NOMO-1 (cell line): ENCODE results near the gene AQP4.
A peak's percentile ranks its signal among the peaks of the same experiment; 100 is the strongest.

ENCODE experiments used
- DNase-seq, 2 experiments: peaks; one replicate each; lab custom pipeline; 2025; ENCODE audit not compliant: unreplicated experiment in 2 of 2; lab: John Stamatoyannopoulos, UW

The AQP4 gene, protein sequence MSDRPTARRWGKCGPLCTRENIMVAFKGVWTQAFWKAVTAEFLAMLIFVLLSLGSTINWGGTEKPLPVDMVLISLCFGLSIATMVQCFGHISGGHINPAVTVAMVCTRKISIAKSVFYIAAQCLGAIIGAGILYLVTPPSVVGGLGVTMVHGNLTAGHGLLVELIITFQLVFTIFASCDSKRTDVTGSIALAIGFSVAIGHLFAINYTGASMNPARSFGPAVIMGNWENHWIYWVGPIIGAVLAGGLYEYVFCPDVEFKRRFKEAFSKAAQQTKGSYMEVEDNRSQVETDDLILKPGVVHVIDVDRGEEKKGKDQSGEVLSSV

DNA sequence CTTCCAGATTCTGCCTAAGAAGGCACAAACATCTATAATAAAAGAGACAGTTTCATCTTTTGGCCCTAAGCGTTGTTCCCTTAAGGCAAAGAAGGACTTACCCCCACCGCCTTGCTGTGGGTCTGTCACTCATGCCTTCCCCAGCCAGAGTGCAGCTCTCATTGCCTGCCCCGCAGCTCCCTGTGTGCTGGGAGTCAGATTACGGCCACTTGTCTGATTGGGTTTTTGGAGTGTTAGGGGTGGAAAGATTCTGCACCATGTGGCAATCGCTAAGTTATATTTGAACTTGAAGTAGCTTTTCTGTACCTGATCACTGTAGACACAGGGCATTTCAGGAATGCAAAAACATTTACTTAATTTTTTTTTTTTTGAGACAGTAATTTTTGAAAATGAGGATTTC is at the start of gene AQP4:
AQP4 (minus strand) TSS at position 151 of the 400 bp plus-strand sequence; CDS start at position 133, 18 bp downstream.
- DNase-seq, result no peak

DNA sequence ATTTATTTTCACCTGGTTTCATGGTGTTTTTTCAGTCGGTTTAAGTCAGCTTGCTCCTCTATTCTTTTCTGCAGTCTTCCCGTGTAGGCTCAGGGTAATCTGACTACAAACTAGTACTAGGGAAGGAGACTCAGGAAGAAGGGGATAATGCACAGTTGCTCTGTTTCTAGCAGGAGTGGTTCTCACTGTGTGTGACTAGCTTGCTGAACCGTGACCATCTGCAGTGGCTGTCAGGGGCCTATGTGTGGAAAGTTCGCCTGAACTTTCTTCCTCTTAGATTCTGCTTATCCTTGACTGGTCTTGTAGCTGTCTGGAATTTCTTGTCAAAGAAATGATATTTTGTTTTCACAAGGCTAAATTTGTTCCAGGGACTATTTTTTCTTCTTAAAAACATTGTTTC is 46.3 kb upstream of the AQP4 start:
- no peak for DNase-seq

DNA sequence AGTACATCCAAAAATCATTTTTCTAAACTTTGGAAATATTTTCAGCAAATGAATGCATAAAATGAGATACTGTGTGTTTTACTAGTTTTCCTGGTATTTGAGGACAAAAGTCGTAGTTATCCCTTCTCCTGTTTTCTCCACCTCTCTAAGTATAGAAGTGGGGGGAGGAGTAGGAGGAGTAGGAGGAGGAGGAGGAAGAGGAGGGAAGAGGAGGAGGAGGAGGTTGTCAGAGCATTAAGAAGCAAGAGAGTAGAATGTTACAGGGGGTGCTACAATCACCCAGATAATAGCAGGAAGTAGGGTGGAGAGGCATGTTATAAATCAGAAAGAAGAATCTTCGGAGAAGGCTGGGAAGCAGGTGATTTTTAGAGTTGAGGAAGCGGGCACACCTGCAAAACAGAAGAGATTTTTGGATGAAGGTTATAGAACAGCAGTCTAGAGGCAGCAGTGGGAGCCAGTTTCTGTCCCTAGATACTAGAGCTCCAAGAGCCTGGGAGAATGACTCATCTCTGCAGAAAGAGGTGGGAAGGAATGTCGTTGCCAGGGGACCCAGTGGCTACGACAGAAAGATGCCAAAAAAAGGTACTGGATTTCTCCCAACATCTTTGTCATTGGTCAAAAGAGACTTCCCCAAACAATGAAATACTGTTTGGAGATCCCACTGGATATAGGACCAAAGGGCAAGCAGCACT is 44.2 kb upstream of the AQP4 start:
- DNase-seq, result no peak

DNA sequence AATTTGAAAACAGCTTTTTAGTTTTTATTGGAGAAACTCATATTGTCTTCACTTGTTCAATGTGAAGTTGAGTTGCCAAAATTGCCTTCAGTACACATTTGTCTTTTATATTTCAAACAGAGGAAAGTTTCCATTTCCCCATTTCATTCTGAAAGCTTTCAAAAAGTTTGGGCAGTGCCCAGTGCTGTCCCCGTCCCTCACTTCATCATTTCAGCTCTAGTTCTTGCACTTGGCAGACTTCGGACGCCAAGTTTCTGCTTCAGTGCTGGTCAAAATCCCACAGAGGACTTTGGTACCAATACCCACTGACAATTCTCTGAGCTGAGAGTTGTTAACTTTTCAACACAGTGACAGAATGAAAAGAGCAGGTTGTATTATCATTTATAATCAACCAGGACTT is 43.4 kb upstream of the AQP4 start:
- DNase-seq, result no peak

DNA sequence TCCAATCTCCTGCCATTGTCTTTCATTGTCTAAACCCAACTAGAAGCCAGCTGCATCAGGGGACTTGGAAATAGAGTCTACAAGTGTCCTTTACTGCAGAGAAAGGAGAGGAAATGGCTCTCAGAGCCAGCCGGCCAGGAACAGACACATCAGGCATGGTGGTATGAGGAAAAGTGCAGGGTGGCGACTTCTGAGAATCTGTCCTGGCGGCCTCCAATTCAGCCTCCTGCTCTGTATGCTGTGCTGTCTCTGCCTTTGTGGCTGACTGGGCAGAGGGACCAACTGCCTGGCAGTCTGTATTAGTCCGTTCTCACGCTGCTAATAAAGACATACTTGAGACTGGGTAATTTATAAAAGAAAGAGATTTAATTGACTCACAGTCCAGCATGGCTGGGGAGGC is 36.8 kb upstream of the AQP4 start:
- no peak for DNase-seq

DNA sequence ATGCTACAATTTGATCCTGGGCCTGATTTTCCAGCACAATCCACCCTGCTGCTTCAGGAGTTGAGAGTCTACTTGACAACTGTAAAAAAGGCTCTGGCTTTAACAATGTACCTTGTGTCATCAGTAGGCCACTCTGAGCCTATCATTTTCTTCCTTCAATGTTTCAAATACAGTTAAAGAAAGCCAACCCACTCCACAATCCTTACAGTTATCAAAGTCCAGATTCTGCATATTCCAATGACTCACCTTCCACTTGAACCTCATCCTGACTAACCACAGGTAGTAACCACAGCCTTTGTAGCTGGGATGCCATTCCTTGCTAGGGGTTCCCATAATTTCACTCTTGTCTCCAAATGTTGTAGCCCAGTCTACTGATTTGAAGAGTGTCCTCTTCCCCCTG is 35.5 kb upstream of the AQP4 start:
- DNase-seq, result no peak

DNA sequence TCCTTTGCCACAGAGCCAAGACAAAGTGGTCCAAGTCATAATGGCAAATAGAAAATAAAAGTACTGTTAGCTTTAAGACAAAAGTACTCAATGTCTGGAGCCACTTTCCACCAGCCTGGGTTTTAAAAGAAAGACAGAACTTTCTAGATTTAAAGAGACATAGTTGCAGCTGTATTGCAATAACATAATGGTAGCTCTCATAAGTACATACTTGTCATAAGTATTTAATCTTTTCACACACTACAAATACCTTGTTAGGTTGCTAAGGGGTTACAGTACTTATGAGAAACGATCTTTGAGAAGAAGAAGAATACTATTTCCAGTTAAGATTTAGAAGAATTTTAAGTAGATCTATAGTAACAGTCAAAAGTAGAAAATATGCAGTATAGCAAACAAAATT is 28.9 kb upstream of the AQP4 start:
- no peak for DNase-seq

DNA sequence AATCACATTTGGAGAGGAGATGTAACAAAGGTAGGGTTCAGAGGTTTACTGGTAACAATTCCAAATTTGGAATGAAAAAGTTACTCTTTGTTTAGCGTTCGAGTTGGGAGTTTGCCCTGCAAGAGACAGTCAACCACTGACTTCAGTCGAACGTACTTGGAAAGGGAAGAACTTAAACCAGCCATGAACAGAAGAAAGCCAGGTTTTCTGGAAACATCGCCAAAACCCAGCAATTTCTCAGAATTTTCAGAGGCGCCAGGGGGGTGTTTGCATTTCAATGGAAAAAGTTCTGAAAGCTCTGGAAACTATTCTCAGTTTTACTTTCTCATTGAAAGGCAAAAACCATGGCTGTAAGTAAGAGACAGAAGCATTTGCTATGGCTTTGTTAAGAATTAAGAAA is 28.5 kb upstream of the AQP4 start:
- DNase-seq, result no peak

DNA sequence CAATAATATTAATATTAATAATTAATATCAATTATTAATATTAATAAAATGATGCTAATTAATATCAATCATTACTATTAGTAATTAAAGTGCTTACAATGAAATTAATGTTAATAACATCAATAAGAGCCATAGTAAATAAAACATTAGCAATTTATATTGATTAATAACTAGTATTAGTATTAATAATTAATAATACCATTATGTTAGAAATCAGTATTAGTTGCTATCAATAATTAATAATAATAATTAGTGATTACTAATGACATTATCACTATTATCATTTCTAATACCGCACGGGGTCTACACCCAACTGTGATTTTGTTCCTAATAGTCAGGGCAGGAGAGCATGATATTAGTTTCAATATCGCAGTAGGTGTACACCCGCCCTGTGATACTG is 22.8 kb upstream of the AQP4 start:
- no peak for DNase-seq

DNA sequence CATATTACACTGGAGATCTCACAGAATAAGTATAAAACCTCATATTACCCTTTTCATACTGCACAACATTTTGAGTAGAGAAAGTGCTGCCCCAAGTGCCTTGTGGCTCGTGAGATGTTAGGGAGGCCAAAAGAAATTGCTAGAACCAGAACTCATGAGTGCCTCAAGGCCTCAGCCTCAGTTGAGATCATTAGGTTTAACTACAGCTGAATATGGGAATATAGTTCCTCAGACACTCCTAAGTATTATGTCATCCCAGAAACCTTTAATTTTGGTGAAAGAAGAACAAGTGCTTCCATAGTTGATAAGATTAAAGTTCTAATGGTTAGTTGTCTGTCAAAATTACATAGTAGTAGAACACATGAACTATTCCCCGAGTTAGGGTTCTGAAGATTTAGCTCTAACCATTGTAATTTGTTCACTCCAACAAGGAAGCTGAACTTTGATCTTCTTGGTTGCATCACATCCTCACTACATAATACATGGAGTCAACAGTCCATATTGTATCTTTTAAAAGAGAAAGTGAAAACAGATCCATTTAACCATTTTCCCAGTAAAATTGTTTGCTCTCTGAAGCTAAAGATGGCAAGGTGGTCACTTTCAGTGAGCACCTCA is 9.6 kb upstream of the AQP4 start:
- peak in 1 of 2 experiments; percentile 83 for DNase-seq

DNA sequence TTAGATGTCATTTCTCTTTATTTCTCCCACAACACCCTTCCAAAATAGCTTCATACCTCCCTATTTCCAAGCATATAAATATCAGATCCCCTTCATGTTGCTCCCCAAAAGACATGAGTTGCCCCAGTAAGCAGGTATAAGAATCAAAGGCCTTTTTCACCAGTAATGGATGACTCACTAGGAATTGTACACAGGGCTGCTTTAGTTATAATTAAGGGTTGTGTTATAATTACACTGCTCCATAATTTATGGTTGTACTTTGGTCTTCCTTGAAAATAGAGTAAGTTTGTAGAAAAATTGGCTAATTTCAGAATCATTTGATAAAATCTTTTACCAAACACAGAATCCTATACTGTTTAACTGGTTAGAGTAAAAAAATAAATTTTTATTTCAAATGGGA is 8.8 kb upstream of the AQP4 start:
- no peak for DNase-seq

DNA sequence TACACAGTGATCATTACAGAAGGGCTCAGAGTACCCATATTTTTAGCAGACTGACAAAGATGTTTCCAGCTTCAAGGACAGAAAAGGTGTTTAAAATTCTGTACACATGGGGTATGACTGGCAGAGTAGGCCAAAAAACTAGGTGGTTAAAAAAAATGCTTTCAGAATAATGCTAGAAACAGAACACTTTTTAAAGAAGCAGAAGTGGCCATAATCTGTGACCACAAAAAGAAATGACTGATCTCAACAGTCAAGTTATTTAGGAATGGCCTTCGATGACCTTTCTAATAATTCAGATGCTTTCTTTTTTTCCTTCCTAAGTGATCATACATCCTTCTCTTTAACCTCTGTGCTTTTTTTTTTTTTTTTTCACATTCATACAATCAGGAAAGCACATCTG is 4.1 kb upstream of the AQP4 start:
- peak; percentile 31 to 56 for DNase-seq

DNA sequence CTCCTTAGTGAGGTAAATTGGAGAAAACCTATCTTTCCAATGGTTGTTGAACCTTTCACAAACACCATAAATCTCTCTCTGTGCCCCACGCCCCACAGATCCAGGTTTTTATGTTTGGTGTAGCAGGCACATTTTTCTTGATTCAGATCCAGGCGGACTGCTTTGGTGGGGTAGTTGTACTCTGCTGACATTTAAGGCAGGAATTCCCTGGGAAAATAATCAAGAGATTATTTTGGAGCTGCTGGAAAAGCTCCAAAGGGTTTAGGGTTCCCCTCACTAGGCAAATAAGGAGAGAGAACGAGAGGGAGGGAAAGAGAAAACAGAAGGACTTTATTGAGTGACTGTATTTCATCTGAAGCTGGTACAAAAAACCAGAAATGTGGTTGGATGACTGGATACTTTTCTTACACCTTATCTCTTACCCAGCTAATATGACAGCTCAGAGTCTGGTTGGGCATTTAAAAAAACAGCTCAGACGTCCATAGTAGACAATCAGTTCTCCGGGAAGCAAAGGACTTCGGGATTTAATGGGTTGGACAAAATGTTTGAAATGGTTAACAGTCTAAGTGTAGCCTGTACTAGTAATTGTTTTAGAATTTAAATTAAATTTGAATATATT is 3.6 kb upstream of the AQP4 start:
- DNase-seq, result no peak

DNA sequence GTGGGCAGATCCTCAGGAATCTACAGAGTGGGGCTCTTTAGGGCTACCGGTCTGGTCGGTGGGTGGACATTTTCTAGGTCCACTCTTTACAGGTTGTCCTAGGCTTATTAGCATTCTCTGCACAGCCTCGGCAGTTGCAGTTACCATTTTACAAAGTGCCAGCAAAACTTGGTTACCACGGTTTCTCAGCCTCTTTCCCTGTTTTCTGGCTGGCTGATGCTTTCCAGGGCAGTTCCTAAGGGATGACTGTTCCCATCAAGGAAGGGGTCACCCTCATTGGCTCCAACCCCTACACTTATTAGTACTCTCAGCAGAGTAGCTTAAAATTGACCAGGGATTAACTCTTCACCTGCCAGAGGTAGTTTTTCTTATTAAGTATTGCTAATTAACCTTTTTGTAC is 2.0 kb upstream of the AQP4 start:
- DNase-seq, result no peak

DNA sequence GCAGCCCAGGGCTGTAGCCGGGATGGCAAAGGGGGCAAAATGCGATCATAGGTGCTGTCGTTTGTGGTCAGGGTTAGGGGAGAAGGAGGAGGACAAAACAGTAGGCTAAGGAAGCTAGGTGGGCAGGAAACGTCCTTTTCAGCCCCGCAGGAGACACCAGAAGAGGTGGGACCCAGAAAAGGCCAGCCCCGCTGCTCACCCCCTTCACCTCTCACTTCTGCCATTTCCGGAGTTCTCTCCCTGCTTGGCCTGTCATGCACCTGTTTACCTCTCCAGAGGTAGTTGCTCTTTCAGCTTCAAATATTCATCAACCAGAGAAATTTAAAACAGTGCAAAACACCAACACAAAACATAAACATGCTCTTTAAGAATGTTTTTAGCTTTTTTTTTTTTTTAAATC is 849 bp downstream of the AQP4 start:
- DNase-seq, result no peak

DNA sequence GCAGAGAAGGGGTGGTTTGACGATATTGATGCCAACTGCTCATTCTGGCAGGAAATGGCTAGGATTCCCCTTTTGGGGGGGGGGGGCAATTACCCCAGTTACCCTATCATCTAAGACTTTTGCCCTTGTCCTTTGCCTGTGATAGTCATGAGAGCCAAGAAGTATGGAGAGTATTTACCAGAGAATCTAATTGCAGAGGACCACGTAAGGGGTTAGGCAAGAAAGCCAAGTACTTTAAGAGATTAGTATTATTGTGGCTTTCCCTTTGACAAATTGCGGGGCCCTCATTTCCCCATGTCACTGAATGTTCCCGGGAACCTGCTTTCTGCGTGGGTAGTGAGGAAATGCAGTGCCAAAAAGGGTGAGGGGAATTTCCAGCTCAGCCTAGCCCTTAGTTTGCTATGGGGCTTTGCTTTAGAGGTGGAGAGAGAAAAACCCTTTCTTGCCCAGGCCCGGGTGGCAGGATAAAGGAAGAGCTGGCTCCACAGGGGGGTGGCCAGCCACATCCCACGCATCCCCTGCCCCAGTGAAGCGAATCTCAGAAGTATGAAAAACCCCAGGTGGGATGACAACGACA is 1.5 kb downstream of the AQP4 start:
- DNase-seq, result no peak

DNA sequence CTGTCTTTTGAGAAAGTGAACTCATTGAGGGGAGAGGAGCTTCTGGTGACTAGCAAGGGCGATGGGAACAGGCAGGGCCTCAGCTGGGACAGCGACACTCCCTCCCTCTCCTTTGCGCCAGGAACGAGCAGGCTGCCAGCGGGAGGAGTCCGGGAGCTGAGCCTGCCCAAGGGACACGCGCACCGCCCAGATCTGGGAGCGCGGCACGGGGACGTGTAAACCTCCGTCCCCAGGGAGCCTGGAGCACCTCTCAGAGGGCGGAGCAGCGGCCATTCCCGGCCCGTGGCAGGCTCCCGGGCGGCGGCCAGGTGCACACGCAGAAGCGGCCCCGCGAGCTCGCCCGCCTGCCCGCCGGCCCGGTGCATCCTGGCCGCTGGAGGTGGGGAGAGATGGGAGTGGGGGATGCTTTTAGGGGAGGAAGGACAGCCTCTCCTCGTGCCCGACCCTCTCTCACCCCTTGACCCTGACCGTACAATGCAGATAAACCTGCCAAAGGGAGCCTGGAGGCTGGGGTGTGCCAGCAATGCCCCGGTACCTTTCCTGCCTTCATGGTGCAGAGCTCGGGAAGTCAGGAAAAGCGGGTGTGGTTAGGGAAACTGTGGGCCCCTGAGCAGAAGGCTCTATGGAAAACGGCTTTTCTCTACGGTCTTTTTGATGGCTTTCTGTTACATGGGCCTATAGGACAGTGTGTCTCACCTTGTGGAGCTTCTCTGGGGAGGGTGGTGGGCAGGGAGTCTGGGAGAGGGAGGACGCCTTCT is 2.2 kb downstream of the AQP4 start:
- DNase-seq, result no peak

DNA sequence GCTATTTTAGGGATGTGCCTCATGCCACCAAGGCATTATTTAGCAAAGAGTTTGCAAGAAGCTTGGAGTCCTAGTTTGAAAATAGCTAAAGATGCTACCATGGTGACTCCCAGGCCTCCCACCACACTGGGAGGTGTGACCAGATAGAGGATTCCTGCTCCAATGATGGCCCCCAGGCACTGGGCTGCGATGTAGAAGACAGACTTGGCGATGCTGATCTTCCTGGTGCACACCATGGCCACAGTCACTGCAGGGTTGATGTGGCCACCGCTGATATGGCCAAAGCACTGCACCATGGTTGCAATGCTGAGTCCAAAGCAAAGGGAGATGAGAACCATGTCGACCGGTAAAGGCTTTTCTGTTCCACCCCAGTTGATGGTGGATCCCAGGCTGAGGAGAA is 3.4 kb downstream of the AQP4 start:
- DNase-seq, result no peak

DNA sequence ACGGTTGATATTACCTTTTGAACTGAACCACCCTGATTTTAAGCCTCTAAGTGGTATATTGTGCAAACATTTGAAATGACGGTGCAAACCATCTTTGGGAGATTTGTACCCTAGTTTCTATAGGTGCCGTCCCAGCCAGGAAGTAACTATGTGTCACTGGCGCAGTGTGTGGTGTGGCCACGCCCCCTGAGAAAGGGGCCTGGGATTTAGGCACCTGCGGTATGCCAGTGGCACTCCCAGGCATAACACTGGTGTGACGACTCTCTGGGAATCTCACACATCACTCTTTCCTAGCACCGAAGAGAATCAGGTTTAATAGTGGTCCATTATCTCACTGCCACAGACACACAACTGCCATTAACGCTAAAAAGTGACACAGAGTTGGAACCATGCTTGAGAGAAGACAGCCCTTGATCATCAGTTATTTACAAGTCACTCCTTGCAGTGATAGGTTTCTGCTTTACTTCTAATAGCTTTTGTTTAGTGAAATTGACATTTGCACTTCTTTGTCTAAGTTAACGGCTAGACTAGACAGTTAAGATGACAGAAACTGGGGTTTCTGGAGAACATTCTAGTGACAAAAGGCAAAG is 11.1 kb downstream of the AQP4 start:
- no peak for DNase-seq

DNA sequence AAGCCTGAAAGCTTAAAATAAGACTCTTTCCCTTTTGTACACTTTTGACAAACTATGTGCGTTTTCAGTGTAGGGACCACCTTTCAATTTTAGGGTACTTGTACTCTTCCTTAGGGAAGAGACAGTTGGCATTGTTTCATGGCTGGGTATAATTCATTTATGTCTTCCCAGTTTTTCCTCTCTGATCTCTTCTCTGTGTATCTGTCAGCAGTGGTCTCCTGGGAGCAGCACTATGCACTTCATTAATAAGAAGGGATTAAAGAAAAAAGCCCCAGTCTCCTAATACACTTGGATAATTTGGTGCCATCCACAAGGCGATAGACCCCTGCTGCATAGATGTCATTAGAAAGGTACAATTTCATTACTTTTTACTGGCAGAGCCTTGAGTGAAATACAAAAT is 12.1 kb downstream of the AQP4 start:
- no peak for DNase-seq
